ENCODE results near the gene COX4I2.
"Not testable (repeated sequence)": the region's sequence is repeated elsewhere in the genome, so short reads cannot be mapped to it uniquely, and the experiment has no call there.

The COX4I2 gene

GRCh38 chr20:31630187-31630790 lies 7.4 kb upstream of the COX4I2 start:
- Mint-ChIP-seq H3K36me3 (ENCODE audit: low read depth) (no peaks in the 10 kb centered on the region), H3K27ac (no peak overlapping the region), H3K27me3 (no peaks in the 10 kb centered on the region), H3K4me3 (no peak overlapping the region), H3K4me1 (ENCODE audit: low read depth) (no peaks in the 10 kb centered on the region), H3K9me3 (no peaks in the 10 kb centered on the region)

- Mint-ChIP-seq H3K4me3 (no peak overlapping the region), H3K4me1 (ENCODE audit: low read depth) (no peaks in the 10 kb centered on the region), H3K27me3 (no peaks in the 10 kb centered on the region), H3K9me3 (no peaks in the 10 kb centered on the region), H3K36me3 (ENCODE audit: low read depth) (no peaks in the 10 kb centered on the region), H3K27ac (no peak overlapping the region)
Observed at GRCh38 chr20:31632548-31633338, 5.0 kb upstream of the COX4I2 start.

- Mint-ChIP-seq H3K4me3 (no peak overlapping the region), H3K27ac (no peak overlapping the region), H3K36me3 (ENCODE audit: low read depth) (no peaks in the 10 kb centered on the region)
Observed at GRCh38 chr20:31633339-31633914, 4.3 kb upstream of the COX4I2 start.

GRCh38 chr20:31638317-31638716 lies 605 bp downstream of the COX4I2 start:
- Mint-ChIP-seq H3K27me3 (peaks cover 8% of the 10 kb centered on the region), H3K4me1 (ENCODE audit: low read depth) (peaks cover 12% of the 10 kb centered on the region), H3K4me3 (no peak overlapping the region), H3K36me3 (ENCODE audit: low read depth) (no peaks in the 10 kb centered on the region), H3K9me3 (no peaks in the 10 kb centered on the region), H3K27ac (no peak overlapping the region)

More at GRCh38 chr20:31633339-31633914, 4.3 kb upstream of the COX4I2 start:
- Mint-ChIP-seq H3K4me1 (ENCODE audit: low read depth) (no peaks in the 10 kb centered on the region), H3K9me3 (no peaks in the 10 kb centered on the region), H3K27me3 (no peaks in the 10 kb centered on the region)

GRCh38 chr20:31638816-31639215 lies 1.1 kb downstream of the COX4I2 start:
- H3K36me3 Mint-ChIP-seq (ENCODE audit: low read depth) = no peaks in the 10 kb centered on the region
- no peaks in the 10 kb centered on the region for H3K9me3 Mint-ChIP-seq
- H3K27me3 Mint-ChIP-seq = peaks cover 8% of the 10 kb centered on the region
- no peak overlapping the region for H3K27ac Mint-ChIP-seq
- H3K4me3 Mint-ChIP-seq = no peak overlapping the region
- H3K4me1 Mint-ChIP-seq (ENCODE audit: low read depth) = peaks cover 12% of the 10 kb centered on the region

GRCh38 chr20:31640259-31640658 lies 2.5 kb downstream of the COX4I2 start:
- Mint-ChIP-seq H3K4me3 (no peak overlapping the region), H3K27ac (no peak overlapping the region), H3K27me3 (peaks cover 8% of the 10 kb centered on the region)

GRCh38 chr20:31641391-31641790 lies 3.7 kb downstream of the COX4I2 start:
- H3K27me3 Mint-ChIP-seq = peaks cover 8% of the 10 kb centered on the region
- H3K27ac Mint-ChIP-seq = no peak overlapping the region

More at GRCh38 chr20:31640259-31640658, 2.5 kb downstream of the COX4I2 start:
- no peaks in the 10 kb centered on the region for H3K36me3 Mint-ChIP-seq (ENCODE audit: low read depth)
- peaks cover 12% of the 10 kb centered on the region for H3K4me1 Mint-ChIP-seq (ENCODE audit: low read depth)
- H3K9me3 Mint-ChIP-seq = no peaks in the 10 kb centered on the region

GRCh38 chr20:31642837-31643236 lies 5.1 kb downstream of the COX4I2 start:
- H3K36me3 Mint-ChIP-seq (ENCODE audit: low read depth) = no peaks in the 10 kb centered on the region
- H3K4me1 Mint-ChIP-seq (ENCODE audit: low read depth) = peaks cover 12% of the 10 kb centered on the region
- H3K27ac Mint-ChIP-seq = peak overlapping the region; percentile 29
- no peaks in the 10 kb centered on the region for H3K9me3 Mint-ChIP-seq
- peaks cover 8% of the 10 kb centered on the region for H3K27me3 Mint-ChIP-seq
- no peak overlapping the region for H3K4me3 Mint-ChIP-seq

More at GRCh38 chr20:31641391-31641790, 3.7 kb downstream of the COX4I2 start:
- H3K4me1 Mint-ChIP-seq (ENCODE audit: low read depth) = peaks cover 12% of the 10 kb centered on the region
- H3K4me3 Mint-ChIP-seq = no peak overlapping the region
- H3K9me3 Mint-ChIP-seq = no peaks in the 10 kb centered on the region
- no peaks in the 10 kb centered on the region for H3K36me3 Mint-ChIP-seq (ENCODE audit: low read depth)

GRCh38 chr20:31643522-31643921 lies 5.8 kb downstream of the COX4I2 start:
- Mint-ChIP-seq H3K27me3 (peaks cover 8% of the 10 kb centered on the region), H3K4me3 (no peak overlapping the region), H3K9me3 (no peaks in the 10 kb centered on the region), H3K4me1 (ENCODE audit: low read depth) (peaks cover 12% of the 10 kb centered on the region), H3K27ac (no peak overlapping the region), H3K36me3 (ENCODE audit: low read depth) (no peaks in the 10 kb centered on the region)

- Mint-ChIP-seq H3K36me3 (ENCODE audit: low read depth) (no peaks in the 10 kb centered on the region), H3K4me3 (no peak overlapping the region), H3K4me1 (ENCODE audit: low read depth) (peaks cover 12% of the 10 kb centered on the region), H3K9me3 (no peaks in the 10 kb centered on the region), H3K27ac (no peak overlapping the region), H3K27me3 (peaks cover 8% of the 10 kb centered on the region)
Observed at GRCh38 chr20:31644701-31645100, 7.0 kb downstream of the COX4I2 start.

GRCh38 chr20:31648104-31648503 lies 10.4 kb downstream of the COX4I2 start:
- not testable (repeated sequence) for H3K9me3 Mint-ChIP-seq; H3K27ac Mint-ChIP-seq; H3K36me3 Mint-ChIP-seq (ENCODE audit: low read depth); H3K4me1 Mint-ChIP-seq (ENCODE audit: low read depth); H3K4me3 Mint-ChIP-seq; H3K27me3 Mint-ChIP-seq

GRCh38 chr20:31652917-31653396 lies 15.2 kb downstream of the COX4I2 start:
- H3K36me3 Mint-ChIP-seq (ENCODE audit: low read depth) = no peaks in the 10 kb centered on the region
- no peak overlapping the region for H3K4me3 Mint-ChIP-seq
- H3K27me3 Mint-ChIP-seq = no peaks in the 10 kb centered on the region
- no peaks in the 10 kb centered on the region for H3K4me1 Mint-ChIP-seq (ENCODE audit: low read depth)
- no peak overlapping the region for H3K27ac Mint-ChIP-seq
- H3K9me3 Mint-ChIP-seq = no peaks in the 10 kb centered on the region

- no peaks in the 10 kb centered on the region for H3K36me3 Mint-ChIP-seq (ENCODE audit: low read depth)
Observed at GRCh38 chr20:31653561-31653960, 15.8 kb downstream of the COX4I2 start.

GRCh38 chr20:31654534-31654933 lies 16.8 kb downstream of the COX4I2 start:
- H3K27ac Mint-ChIP-seq = no peak overlapping the region
- no peaks in the 10 kb centered on the region for H3K4me1 Mint-ChIP-seq (ENCODE audit: low read depth)
- no peak overlapping the region for H3K4me3 Mint-ChIP-seq
- no peaks in the 10 kb centered on the region for H3K36me3 Mint-ChIP-seq (ENCODE audit: low read depth)
- no peaks in the 10 kb centered on the region for H3K9me3 Mint-ChIP-seq
- H3K27me3 Mint-ChIP-seq = no peaks in the 10 kb centered on the region

More at GRCh38 chr20:31653561-31653960, 15.8 kb downstream of the COX4I2 start:
- Mint-ChIP-seq H3K27me3 (no peaks in the 10 kb centered on the region), H3K4me1 (ENCODE audit: low read depth) (no peaks in the 10 kb centered on the region), H3K4me3 (no peak overlapping the region), H3K9me3 (no peaks in the 10 kb centered on the region), H3K27ac (no peak overlapping the region)

Measured in stimulated activated naive CD8-positive, alpha-beta T cell treated with anti-CD3 and anti-CD28 coated beads, Interleukin-15, Interleukin-2, amounts not matched to agents 100 ng/mL and 50 ng/mL, for 24 hours (primary cell).